HG03575 (cell line): ENCODE data around the gene RNF183.

Source experiments
- ATAC-seq: cut with Tn5 transposase; IDR thresholded peaks from one replicate; pipeline ENCODE4 v1.9.1; 2021; ENCODE audit not compliant: unreplicated experiment, insufficient number of reproducible peaks, low FRiP score; ENCODE audit errors: extremely low read depth

RNF183 gene

DNA sequence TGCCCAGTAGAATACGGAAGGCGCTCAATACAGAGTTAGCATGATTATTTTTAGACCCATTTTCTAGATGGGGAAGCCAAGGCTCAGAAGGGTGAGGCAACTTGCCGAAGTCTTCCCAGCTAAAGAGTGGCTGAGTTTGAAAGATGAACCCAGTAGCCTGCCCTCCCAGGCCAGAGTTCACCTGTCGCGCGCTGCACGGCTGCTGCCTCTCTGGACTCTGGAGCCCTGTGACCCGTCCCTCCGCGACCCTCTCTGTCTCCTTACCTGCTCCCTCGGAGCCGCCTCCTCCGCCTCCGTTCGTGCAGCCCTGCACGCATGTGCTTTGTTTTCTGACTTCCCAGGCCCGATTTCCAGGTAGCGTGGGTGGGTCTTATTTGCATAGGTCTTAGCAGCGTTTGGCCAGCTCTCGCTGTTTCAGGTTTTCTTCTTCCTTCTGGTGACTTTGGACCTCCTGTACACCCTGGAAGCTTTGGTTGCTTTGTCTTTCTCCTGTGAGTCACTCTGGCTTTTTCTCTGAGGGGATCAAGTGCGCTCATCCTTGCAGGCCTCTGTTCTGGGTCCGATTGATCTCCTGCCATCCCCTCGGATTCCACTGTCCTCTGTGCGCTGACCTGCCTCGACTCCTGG lies at the start of gene RNF183:
Gene RNF183, minus strand, starts transcription at position 585 of the 627 bp plus-strand sequence. CDS start 5,192 bp downstream, outside the sequence.
- ATAC-seq, result no peak

GRCh38 chr9:113352411-113352810 lies 49.2 kb upstream of the RNF183 start:
- no peak for ATAC-seq

DNA sequence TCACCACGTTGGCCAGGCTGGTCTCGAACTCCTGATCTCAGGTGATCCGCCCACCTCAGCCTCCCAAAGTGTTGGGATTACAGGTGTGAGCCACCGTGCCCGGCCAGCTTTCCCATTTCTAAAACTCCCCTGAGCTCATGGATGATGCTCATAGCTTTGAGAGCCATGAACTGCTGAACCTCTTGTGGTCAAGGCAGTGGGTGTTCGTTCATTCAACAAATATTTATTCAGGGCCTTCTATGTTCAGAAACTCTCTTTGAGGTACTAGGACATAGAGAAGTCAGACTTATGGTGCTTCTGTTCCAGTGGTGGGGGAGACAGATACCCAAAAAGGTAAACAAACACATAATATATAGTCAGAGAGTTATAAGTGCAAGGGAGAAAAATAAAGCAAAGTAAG lies 48.8 kb upstream of the RNF183 start:
- ATAC-seq, result no peak

DNA sequence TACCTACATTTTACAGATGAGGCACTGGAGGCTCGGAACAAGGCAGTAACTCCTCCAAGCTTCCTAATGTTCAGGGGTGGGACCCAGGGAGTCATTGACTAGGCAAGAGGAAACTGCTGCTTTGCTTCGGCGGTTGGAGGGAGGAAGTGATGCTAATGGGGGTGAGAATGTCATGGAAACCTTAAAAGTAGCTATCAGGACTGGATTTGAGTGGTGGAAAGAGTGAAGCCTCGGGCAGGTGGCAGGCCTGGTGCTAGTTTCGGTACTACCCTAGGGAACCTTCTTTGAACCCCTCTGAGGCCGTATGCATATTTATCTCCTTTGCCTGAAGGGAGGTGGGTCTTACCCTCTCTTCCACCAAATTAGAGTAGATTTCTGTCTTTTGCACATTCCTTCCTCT lies 47.8 kb upstream of the RNF183 start:
- no peak for ATAC-seq

- no peak for ATAC-seq
Observed at GRCh38 chr9:113350107-113350661, 47.0 kb upstream of the RNF183 start.

DNA sequence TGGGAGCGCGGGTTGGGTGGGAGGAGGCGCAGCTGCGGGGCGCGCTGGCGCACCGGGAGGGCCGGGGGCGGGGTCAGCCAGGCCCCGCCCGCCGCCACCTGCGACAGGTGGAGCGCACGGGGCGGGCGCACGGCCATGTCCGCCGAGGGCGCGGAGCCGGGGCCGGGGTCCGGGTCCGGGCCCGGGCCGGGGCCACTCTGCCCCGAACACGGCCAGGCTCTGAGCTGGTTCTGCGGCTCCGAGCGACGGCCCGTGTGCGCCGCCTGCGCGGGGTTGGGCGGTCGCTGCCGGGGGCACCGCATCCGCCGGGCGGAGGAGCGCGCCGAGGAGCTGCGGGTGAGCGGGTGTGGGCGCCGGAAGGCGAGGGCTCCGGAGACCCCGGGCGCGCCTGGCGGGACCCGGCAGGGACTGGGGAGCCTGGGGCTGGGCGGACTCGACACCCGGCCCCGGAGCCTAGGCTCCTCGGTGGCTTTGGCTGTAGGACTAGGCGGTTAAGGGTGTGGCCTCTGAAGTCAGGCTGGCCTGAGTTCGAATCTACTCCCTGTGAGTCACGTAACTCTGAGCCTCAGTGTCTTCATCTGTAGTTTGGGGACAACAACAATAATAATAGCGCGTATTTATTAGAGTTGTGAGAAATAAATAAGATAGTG lies 46.4 kb upstream of the RNF183 start, which contains the start of gene BSPRY:
Gene BSPRY, plus strand, starts transcription at position 97 of the 650 bp plus-strand sequence. Its CDS starts 39 bp downstream, at position 136.
- ATAC-seq, result no peak

GRCh38 chr9:113349066-113349444 lies 45.9 kb upstream of the RNF183 start:
- no peak for ATAC-seq

DNA sequence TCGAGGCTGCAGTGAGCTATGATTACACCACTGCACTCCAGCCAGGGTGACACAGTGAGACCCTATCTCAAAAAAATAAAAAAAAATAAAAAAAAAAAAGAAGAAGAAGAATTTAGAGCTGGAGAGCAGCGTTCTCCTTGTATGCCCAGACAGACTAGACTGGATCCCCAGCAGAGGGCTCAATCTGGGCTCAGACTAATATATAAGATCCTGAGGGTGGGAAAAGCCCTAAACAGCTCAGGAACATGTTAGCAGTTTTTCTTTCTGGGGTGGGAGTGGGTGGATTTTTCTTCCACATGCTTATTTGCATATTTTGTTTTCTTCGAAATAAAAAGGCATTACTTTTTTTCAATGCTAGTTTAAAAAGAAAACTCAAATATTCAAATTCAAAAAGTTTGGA lies 45.3 kb upstream of the RNF183 start:
- ATAC-seq, result no peak

GRCh38 chr9:113345671-113346070 lies 42.5 kb upstream of the RNF183 start:
- no peak for ATAC-seq

DNA sequence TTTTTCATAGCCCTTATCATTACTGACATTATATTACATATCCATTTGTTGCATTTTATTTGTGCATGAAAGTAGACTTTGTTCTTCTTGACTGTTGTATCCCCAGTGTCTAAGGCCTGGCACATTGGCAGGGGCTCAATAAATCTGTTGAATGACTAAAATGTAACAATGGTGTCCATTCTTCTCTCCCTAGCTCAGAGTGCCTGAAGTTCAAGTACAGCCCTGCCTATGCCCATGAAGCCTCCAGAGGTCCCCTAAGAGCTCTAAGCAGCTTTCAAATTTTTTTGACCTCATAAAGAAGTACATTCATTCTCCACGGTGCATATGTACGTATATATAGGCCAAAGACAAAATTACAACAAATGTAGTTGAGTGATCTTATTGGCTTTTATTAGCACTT lies 42.0 kb upstream of the RNF183 start:
- no peak for ATAC-seq

DNA sequence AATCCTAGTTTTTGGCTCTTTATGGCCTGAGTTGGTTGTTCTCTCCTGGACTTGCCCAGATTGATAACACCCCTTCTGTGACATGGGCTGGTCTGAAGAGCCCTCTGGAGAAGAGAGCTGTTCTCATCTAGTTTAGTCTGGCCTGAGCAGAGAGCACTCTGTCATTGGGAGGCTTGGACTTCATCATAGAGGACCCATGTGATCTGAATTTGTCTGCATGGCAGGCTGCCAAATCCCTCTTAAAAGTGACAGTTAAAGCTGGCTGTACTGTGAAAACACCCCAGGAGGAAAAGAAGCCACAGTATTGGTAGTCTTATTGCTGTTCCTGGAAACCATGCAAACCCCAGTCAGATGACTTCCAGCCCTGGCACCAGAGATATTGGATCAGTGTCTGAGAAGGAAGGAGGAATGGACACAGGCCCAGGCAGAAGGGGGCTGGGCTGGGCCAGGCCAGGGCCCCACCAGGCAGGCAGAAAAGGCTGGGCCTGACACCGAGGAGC lies 40.6 kb upstream of the RNF183 start:
- ATAC-seq, result no peak

- ATAC-seq, result no peak
Observed at GRCh38 chr9:113341712-113342410, 38.7 kb upstream of the RNF183 start.

GRCh38 chr9:113340011-113340699 lies 37.0 kb upstream of the RNF183 start, which contains the start of gene WDR31:
Gene WDR31 (minus strand): TSS chr9:113340275. CDS start chr9:113332022, 8,253 bp downstream.
- ATAC-seq, result peak; percentile 59

GRCh38 chr9:113337714-113338113 lies 34.5 kb upstream of the RNF183 start:
- ATAC-seq, result no peak

DNA sequence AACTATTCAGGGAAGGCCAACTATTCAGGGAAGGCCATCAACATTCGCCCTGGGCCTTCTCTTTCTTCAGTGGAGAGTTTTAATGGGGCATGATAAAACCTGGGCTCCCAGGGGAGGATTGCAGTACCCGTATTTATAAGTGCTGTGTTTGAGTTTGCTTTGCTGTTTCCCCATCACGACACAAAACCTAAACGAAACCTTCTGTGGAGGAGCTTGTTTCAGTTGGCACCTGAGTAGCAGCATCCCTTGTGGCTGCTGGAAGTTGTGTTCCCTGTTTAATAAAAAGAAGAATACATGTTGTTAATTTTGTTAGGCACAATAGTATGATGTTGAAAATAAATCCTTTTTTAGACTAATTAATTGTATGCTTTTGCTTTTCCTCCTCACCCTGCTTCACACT lies 28.6 kb upstream of the RNF183 start:
- no peak for ATAC-seq

DNA sequence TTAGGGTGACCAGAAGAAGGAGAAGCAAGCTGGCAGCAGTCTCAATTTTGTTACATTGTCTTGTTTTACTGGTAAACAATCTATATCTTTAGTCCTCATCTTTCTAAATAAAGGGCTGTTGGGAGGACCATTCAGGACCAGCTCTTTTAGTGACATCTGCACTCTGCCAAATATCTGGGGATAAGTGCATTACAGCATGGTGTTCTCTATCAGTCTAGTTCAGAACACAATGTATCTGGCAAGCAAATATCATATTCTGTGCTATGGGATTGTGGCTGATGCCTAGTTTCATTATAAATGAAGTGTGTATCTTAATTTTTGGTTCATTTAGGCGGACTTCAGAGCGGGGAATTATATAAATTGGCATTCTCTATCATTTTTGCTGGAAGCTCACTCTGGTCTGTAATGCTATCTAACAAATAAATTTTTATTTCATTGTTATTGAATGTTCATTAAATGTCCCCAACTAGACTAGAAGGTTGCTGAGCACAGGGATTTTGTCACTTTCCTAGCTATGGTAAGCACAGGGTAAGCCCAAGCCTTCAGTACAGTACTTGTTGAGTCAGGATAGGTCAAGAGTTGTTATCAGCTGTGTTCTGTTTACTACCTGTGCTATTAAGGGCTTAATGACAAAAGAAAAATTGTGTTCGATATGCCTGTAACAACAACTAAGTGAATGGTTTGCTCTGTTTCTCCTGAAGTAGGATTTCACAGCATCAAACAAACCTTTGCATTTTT lies 25.0 kb upstream of the RNF183 start:
- ATAC-seq, result no peak

- ATAC-seq, result no peak
Observed at GRCh38 chr9:113326230-113326629, 23.1 kb upstream of the RNF183 start.

DNA sequence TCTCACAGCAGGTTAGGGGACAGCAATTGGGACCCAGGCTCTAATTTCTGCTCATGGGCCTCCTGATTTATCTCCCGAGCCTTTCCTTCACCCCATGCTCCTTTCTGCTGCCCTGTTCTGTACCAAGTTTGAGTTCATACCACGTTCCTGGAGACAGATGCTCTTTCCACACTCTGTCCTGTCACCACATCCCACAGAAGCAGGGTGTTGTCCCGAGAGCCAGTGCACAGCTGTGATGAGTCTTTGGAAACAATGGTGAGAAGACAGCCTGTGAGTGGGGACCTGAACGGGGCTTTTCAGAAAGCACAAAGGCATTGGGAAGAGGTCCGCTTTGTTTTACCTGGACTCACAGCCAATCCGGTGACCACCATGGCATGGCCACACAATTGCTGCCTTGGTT lies 19.5 kb upstream of the RNF183 start:
- ATAC-seq, result no peak
